Myocyte (in vitro differentiated cells): ENCODE data around the gene CLEC4M. TPM values are rescaled to one million over a fixed set of nuclear protein-coding genes. Genes with fewer than 3 reads are reported as not detected.
"Not testable (repeated sequence)": the region's sequence is repeated elsewhere in the genome, so short reads cannot be mapped to it uniquely, and the experiment has no call there.

Experiments
- DNase-seq: peaks from one replicate; pipeline ENCODE4 v3.0.0-alpha.2; 2012; ENCODE audit warnings: low read depth
- total RNA-seq: library from RNA; depleted of rRNA; stranded (reverse); fragments of >200 nt; gene quantifications from 2 replicates; pipeline ENCODE4 v1.2.3, GENCODE V29; 2014

Gene CLEC4M
- total RNA-seq, 1 donor from 2014 or later: not detected

GRCh38 chr19:7772752-7773291, 9.8 kb downstream of the CLEC4M start:
- no peak for DNase-seq

DNA sequence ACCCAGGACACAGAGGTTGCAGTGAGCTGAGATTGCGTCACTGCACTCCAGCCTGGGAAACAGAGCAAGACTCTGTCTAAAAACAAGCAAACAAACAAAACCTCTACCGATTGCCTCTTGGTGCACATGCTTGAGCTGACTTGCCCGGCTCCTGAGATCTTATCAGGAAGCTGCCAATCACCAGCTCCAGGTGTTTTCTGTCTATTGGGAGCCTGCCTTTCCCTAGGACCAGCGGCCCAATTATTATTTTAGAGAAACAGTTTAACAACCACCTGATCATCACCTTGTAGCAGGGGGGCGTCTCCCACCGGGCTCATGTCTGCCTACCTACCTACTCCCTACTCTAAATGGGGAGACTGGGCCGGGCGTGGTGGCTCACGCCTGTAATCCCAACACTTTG, 10.8 kb downstream of the CLEC4M start:
- no peak for DNase-seq

DNA sequence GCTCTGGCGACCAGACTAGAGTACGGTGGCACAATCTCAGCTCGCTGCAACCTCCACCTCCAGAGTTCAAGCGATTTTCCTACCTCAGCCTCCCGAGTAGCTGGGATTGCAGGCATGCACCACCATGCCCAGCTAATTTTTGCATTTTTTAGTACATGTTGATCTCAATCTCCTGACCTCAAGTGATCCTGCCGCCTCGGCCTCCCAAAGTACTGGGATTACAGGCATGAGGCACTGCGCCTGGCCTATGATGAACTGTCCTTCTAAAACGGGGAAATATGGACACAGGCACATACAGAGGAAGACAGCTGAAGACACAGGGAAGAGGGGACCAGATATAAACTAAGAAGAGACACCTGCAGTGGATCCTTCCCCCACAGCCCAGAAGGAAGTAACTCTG, 12.7 kb downstream of the CLEC4M start:
- DNase-seq: no peak

DNA sequence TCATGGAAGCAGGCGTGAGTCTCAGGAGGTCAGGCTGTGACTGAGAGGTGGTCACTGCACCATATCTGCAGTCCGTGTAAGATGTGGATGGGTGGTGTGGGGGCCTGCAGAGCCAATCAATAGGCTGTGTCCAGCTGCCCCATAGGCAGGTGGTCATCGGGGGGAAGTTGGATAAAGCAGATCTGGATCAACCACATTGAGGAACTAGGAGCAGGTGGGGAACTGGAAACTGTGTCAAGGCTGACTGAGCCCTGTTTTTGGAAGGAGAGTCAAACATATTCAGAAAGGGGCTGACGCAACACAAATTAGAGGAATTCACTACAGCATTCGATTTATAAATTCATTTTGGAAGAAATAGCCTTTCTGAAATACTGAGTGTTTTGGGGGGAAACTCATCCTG, 15.0 kb downstream of the CLEC4M start:
- no peak for DNase-seq

DNA sequence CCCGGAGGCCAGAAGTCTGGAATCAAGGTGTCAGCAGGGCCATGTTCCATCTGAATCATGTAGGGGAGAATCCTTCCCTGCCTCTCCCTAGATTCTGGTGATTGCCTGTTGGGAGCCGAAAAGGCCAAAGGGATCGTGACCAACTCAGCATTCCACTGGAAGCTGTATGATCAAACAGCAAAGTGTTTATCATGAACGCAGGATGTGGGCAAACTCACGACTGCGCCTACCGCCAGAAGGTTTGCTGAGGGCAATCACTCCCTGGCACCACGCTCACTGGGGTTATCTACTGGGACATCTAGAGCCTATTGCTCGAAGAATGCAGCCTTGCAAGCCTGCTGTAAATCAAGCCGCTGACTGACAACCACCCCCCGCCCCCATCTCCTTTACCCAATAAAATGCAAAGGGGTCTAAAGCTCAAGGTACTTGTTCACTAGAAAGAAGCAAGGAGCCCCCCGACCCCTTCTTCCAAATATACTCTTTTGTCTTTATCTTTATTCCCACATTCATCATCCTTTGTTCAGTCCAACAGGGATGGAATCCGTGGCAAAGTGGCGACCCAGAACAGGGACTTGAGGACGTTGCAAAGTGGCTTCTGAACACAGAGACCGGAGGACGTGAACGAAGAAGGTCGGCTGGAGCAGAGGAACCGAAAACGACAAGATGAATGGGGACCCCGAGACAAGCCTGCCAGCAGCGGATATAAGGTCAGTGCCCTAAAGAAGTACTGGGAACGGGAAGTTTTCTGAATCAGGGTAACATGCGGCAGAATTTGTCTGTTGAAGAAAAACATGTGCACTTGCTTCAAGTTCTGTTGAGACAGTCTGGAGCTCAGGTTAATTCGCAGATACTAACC, 16.8 kb downstream of the CLEC4M start:
- no peak for DNase-seq

DNA sequence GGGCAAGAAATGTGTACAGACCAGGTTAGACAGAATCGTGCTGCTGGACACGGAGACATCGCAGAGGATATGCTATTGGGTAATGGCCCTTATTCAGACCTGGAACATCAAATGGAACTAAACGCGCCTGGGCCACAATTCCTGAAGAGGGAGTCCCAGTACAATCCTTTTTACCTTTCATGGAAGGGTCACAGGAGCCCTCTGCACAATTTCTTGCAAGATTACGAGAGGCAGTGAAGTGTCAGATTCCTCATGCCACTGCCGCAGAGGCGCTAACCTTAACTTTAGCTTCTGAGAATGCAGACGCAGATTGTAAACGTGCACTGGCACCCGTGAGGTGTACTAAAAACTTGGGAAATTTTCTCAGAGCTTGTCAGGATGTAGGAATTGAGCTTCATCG, 18.1 kb downstream of the CLEC4M start:
- no peak for DNase-seq

DNA sequence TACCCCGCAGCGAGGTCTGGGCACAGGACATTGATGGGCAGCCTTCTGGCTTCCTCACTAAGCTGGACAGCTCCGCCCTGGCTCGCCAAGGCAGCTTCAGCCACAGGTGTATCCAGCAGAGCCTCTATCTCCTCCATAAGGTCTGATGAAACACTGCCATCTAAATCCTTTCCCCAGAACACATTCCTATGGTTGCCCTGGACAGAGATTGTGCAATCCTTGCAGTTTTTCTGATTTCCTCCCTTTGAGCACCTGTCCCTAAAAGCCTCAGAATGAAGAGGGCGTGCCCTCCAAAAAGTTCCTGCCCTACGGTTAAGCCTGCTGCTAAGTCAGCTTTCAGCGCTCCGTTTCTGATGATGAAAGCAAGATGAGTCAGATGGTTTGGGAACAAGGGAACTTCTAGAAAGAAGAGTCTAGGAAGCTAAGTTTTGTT, 21.0 kb downstream of the CLEC4M start:
- peak; percentile 49 for DNase-seq

DNA sequence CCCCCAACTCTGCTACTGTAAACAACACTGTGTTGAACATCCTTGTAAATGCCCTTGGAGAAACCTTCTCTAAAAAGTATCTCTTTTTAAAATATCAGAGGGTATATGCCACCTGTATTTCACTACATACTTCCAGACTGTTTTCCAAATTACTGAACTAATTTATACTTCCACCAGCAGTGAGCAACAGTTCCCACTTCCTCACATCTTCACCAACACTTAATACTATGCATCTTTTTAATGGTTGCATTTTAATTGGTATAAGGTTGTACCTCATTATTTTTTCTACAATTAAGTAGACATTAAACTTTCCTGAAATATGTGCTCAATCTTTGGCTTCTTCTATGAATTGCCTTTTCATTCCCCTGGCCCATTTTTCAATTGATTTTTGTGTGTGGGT, 21.8 kb downstream of the CLEC4M start:
- no peak for DNase-seq

GRCh38 chr19:7787141-7787540, 24.1 kb downstream of the CLEC4M start:
- no peak for DNase-seq

DNA sequence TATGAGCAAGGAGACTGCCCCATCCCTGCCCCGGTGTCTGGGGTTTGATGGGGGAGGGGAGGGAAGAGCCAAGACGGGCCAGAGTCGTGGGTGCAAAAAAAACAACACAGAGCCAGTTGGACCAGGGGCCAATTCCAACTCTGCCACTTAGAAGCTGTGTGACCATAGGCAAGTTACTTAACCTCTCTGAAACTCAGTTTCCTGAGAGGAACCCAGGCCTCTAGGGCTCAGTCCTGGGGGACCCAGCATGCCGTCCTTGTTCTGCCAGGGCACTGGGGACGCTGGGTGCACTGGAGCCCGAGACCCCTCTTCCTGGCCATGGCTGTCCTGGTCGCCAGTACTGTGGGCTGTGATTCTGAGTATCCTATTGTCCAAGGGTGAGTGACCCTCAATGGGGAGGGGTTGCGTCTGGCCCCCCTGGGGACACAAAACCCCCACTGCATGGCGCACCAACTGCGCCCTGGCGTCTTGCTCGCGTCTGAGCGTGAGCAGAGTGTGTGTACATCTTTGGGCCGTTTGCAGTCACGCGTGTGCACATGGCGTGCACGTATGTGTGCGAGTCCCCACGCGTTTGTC, 24.6 kb downstream of the CLEC4M start:
- DNase-seq: no peak

- DNase-seq: no peak
These were observed 25.3 kb downstream of the CLEC4M start for GRCh38 chr19:7788178-7788932.

GRCh38 chr19:7788933-7789323, 25.9 kb downstream of the CLEC4M start:
- DNase-seq: no peak

DNA sequence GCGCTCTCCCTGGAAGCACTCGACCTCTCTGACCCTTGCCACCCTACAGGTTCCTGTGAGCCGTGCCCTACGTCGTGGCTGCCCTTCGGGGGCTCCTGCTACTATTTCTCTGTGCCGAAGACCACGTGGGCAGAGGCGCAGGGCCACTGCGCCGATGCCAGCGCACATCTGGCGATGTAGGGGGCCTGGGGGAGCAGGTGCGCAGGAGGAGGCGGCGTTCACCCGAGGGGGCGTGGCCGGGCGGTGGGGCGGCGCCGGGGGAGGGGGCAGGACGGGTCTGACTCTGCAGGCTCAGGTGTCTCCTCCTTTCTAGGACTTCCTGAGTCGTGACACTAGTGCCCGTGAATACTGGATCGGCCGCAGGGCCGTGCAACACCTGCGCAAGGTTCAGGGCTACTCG, 26.4 kb downstream of the CLEC4M start:
- no peak for DNase-seq

DNA sequence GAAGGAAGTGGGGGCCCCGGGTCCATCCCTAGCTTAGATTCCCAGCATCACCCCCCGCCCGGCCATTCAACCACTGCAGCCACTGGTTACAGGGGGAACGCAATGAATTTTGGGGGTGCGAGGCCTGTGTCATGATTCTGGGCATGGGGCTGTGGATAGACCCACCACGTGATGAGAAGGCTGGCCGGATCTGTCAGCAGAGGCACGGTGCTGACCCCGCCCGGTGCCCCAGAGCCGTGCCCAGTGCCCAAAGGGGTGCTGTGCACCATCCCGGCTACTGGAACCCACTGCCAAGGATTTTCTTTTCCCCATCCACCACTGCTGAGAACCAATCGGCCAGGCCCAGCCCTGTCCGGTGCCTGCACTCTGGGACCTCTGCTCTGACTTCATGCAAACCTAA, 27.4 kb downstream of the CLEC4M start:
- no peak for DNase-seq

- DNase-seq: no peak
These were observed 29.2 kb downstream of the CLEC4M start for GRCh38 chr19:7792281-7792680.

DNA sequence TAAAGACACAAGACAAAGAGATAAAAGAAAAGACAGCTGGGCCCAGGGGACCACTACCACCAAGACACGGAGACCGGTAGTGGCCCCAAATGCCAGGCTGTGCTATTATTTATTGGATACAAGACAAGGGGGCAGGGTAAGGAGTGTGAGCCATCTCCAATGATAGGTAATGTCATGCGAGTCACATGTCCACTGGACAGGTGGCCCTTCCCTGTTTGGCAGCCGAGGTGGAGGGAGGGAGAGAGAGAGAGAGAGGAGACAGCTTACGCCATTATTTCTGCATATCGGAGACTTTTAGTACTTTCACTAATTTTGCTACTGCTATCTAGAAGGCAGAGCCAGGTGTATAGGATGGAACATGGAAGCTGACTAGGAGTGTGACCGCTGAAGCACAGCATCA, 29.7 kb downstream of the CLEC4M start:
- DNase-seq: not testable (repeated sequence)

DNA sequence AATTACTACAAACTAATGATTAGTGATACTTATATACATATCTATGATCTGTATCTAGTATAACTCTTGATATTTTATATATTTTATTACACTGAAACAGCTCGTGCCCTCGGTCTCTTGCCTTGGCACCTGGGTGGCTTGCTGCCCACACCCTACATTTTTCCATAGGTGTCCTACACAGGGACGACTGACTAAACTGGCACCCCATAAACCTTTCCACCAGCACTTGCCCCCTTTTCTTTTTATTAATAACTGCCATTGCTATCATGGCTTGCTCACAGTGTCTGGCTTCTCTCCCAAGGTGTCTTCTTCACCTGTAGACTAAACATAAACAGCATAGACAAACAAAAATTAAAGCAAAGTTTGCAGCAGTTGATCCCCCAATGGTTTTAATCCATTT, 30.4 kb downstream of the CLEC4M start:
- DNase-seq: no peak

- DNase-seq: no peak
These were observed 32.6 kb downstream of the CLEC4M start for GRCh38 chr19:7795555-7796161.

- peak; percentile 77 for DNase-seq
These were observed 36.8 kb downstream of the CLEC4M start for GRCh38 chr19:7799640-7800355.

DNA sequence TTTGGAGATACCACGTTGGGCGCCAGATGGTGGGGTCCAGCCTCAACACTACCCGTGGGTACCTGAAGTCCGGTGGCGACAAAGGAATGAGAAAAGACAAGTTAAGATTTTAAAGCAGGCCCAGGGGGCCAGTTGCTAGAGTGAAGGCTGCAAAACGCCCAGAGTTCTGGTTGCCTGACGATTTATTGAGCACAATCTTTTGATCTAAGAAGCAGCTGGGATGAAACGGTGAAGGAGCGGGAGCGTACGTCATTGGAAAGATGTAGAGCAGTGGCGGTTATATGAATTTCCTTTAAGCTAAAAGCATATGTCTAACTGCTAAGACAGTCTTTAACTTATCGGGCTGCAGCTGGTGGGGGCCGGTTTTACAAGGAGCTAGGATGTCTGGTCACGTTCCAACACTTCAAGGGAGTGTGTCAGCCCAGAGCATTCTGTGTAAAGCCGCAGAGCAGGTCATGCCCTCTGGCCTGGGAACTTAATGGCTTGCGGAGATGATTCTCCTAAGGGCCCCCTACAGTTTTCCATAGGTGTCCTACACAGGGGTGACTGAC, 38.1 kb downstream of the CLEC4M start:
- DNase-seq: no peak

DNA sequence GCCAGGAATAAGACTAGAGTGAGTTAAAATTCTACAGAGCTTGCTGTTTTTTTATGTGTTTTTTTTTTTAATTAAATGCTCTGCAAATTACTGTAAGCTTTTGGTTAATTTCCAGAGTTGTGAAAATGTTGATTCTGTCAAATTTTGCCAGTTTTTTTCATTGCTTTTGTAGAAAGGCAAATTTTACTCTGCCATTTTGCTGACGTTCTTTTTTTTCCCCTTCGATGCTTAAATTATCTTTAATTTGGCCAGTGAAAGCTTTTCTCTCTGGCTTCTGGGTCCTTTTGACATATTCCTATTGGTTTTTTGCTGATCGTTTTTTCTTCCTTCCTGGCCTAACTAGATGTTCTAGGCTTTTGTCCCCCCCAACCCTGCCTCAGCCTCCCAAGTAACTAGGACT, 43.2 kb downstream of the CLEC4M start:
- DNase-seq: no peak
